HepG2 (cell line): ENCODE measurements around the gene KREMEN1. TPM values are rescaled to one million over a fixed set of nuclear protein-coding genes. Genes with fewer than 3 reads are reported as not detected.

Source experiments
- ATAC-seq: fragments of 200-7000 bp; cut with Tn5 transposase; 3 replicates; pipeline ENCODE4 v1.9.1; 2020; ENCODE audit warnings: mild to moderate bottlenecking, moderate library complexity
- BruUV-seq: library from RNA; stranded (reverse); fragments of 400-500 nt; replicated peaks from 2 replicates; lab custom pipeline; 2021; lab: Mats Ljungman, UMichigan
- CTCF ChIA-PET: fragments of 300-600 bp; formaldehyde crosslinking; extraction: SDS; loops from one replicate; lab custom pipeline; 2021; ENCODE audit warnings: low total read pairs, inconsistent platforms, low intra/inter-chr PET ratio; lab: Yijun Ruan, JAX
- POLR2A ChIA-PET: fragments of 350-600 bp; sonication (Branson Sonifier 250); formaldehyde crosslinking; loops from one replicate; lab custom pipeline; 2020; ENCODE audit warnings: antibody characterized with exemption, inconsistent platforms; lab: Yijun Ruan, JAX
- DNase-seq: peaks from one replicate; pipeline ENCODE4 v3.0.0-alpha.2; 2015; ENCODE audit warnings: low spot score
- FAIRE-seq: peaks from 3 replicates; lab custom pipeline; 2011; peaks lifted over from hg19 to GRCh38; lab: Jason Lieb, UNC
- H2AFZ ChIP-seq: one replicate; pipeline ENCODE4 v1.6.1; 2011; ENCODE audit warnings: low read length, inconsistent platforms
- H3K27ac ChIP-seq: fragments of 300-600 bp; 3 replicates; pipeline ENCODE4 v1.8.0; 2011; ENCODE audit warnings: mixed run types, mild to moderate bottlenecking, mixed read lengths, low read length, inconsistent platforms; ENCODE audit not compliant: insufficient read depth; ENCODE audit errors: extremely low read length
- H3K27me3 ChIP-seq, 2 experiments: fragments of 200-600 bp in 1 of 2; 2 replicates in 1 of 2; 3 replicates in 1 of 2; pipeline versions ENCODE4 v1.6.0 to v1.8.0; 2011; ENCODE audit warnings: low read length in 2 of 2, mild to moderate bottlenecking in 2 of 2, moderate library complexity in 2 of 2, inconsistent platforms in 1 of 2; ENCODE audit not compliant: insufficient read depth in 2 of 2, control insufficient read depth in 1 of 2
- H3K36me3 ChIP-seq, 2 experiments: fragments of 200-600 bp in 1 of 2; replicated peaks in 1 of 2; 2 replicates in 1 of 2; 3 replicates in 1 of 2; pipeline versions ENCODE4 v1.5.1 to v1.8.0; 2011; ENCODE audit warnings: low read length in 2 of 2, inconsistent platforms in 1 of 2; ENCODE audit not compliant: insufficient read depth in 2 of 2, control insufficient read depth in 1 of 2
- H3K4me1 ChIP-seq: 2 replicates; pipeline ENCODE4 v1.5.1; 2012; ENCODE audit warnings: low read length, inconsistent platforms; ENCODE audit not compliant: insufficient read depth
- H3K4me2 ChIP-seq: 2 replicates; pipeline ENCODE4 v1.6.0; 2011; ENCODE audit warnings: low read depth, low read length, inconsistent platforms
- H3K4me3 ChIP-seq, 3 experiments: fragments of 200-600 bp in 1 of 3; sonication (generic), shearing (Covaris generic) in 1 of 3; replicated peaks in 1 of 3; 2 replicates each; pipeline ENCODE4 v1.5.1; 2011 to 2016; ENCODE audit warnings: low read length in 3 of 3, inconsistent platforms in 2 of 3, low read depth in 2 of 3, mild to moderate bottlenecking in 2 of 3, control low read depth in 1 of 3, mixed read lengths in 1 of 3; ENCODE audit not compliant: insufficient read depth in 1 of 3
- H3K79me2 ChIP-seq: one replicate; pipeline ENCODE4 v1.6.1; 2011; ENCODE audit warnings: low read length, inconsistent platforms; ENCODE audit not compliant: insufficient read depth
- H3K9ac ChIP-seq: 2 replicates; pipeline ENCODE4 v1.6.0; 2011; ENCODE audit warnings: mild to moderate bottlenecking, low read depth, low read length, inconsistent platforms; ENCODE audit not compliant: insufficient read depth
- H3K9me3 ChIP-seq: 2 replicates; pipeline ENCODE4 v1.5.1; 2012; ENCODE audit warnings: mild to moderate bottlenecking, low read length
- H4K20me1 ChIP-seq: 2 replicates; pipeline ENCODE4 v1.6.0; 2011; ENCODE audit warnings: inconsistent platforms, mild to moderate bottlenecking, low read length, moderate library complexity; ENCODE audit not compliant: insufficient read depth
- EEA1 ChIP-seq: sonication (generic); formaldehyde crosslinking; IDR thresholded peaks from 2 replicates; pipeline ENCODE4 v1.5.1; 2020; ENCODE audit warnings: mild to moderate bottlenecking, missing genetic modification reagents, borderline replicate concordance
- FOXA1 ChIP-seq, 2 experiments: fragments of 450-650 bp in 1 of 2; sonication (generic) in 1 of 2; formaldehyde crosslinking in 1 of 2; IDR thresholded peaks; 2 replicates each; pipeline versions ENCODE4 v1.4.0 to v1.6.1; 2016 to 2020; ENCODE audit warnings: missing genetic modification reagents in 1 of 2
- RXRA ChIP-seq: sonication (generic); formaldehyde crosslinking; IDR thresholded peaks from 2 replicates; pipeline ENCODE4 v1.5.1; 2020; ENCODE audit warnings: missing genetic modification reagents
- SOX13 ChIP-seq, 3 experiments: fragments of 450-650 bp in 1 of 3; sonication (generic) in 1 of 3; formaldehyde crosslinking in 1 of 3; IDR thresholded peaks in 2 of 3; conservative IDR thresholded peaks in 1 of 3; 2 replicates each; pipeline versions ENCODE4 v1.5.0 to v1.6.1; 2016 to 2020; ENCODE audit warnings: antibody characterized with exemption in 1 of 3, mild to moderate bottlenecking in 1 of 3, missing compliant biosample characterization in 1 of 3, missing genetic modification reagents in 1 of 3, moderate library complexity in 1 of 3
- SP2 ChIP-seq: sonication (generic); formaldehyde crosslinking; IDR thresholded peaks from 2 replicates; pipeline ENCODE4 v1.5.1; 2020; ENCODE audit warnings: mild to moderate bottlenecking, missing genetic modification reagents
- ZFP36L1 ChIP-seq: sonication (generic); formaldehyde crosslinking; IDR thresholded peaks from 2 replicates; pipeline ENCODE4 v1.8.0; 2022; ENCODE audit warnings: mild to moderate bottlenecking, missing genetic modification reagents, moderate library complexity
- ZNF160 ChIP-seq: sonication (generic); formaldehyde crosslinking; IDR thresholded peaks from 2 replicates; pipeline ENCODE4 v1.8.0; 2022; ENCODE audit warnings: mild to moderate bottlenecking, inconsistent platforms, missing genetic modification reagents
- ZNF878 ChIP-seq: sonication (generic); formaldehyde crosslinking; IDR thresholded peaks from 2 replicates; pipeline ENCODE4 v1.8.1; 2023; ENCODE audit warnings: mild to moderate bottlenecking, missing genetic modification reagents, moderate library complexity
- WGBS: methylation state at CpG from one replicate; pipeline ENCODE4 v1.1.6; 2017; ENCODE audit warnings: low lambda C conversion rate; 5-methylcytosine and 5-hydroxymethylcytosine counted together
- in situ Hi-C: cut with HindIII; loops from 2 replicates; pipeline ENCODE4 v1.10.0; 2017; ENCODE audit warnings: low pct_unique_long_range_greater_than_20kb; ENCODE audit not compliant: extremely low pct_ligation_motif_present
- intact Hi-C: fragments of 100-400 bp; cut with micrococcal nuclease; formaldehyde crosslinking; loops from one replicate; pipeline ENCODE4 v1.10.0; 2022; ENCODE audit not compliant: unreplicated experiment
- polyA plus RNA-seq, 8 experiments: library from polyadenylated mRNA; depleted of rRNA in 3 of 8; stranded (reverse) in 7 of 8; unstranded in 1 of 8; fragments of >200 nt; fragmentation: Illumina TruSeq in 4 of 8; extraction: Trizol in 4 of 8; gene quantifications; 2 replicates each; pipeline versions ENCODE4 v1.2.1 to v1.2.3, GENCODE V29; 2011 to 2016; ENCODE audit warnings: low read depth in 4 of 8, missing spikeins in 1 of 8, mixed read lengths in 1 of 8; ENCODE audit not compliant: insufficient read depth in 1 of 8
- total RNA-seq, 5 experiments: library from RNA; depleted of rRNA; stranded (reverse); fragments of >200 nt; fragmentation: Illumina TruSeq; extraction: Trizol; gene quantifications; 2 replicates each; pipeline ENCODE4 v1.2.3, GENCODE V29; 2016; ENCODE audit warnings: low read depth in 1 of 5
- TF ChIP-seq, protein P1 (sequence below): IDR thresholded peaks from 2 replicates; pipeline ENCODE4 v1.6.1; 2012; ENCODE audit warnings: low read depth, low read length, improper control_type of control experiment
- TF ChIP-seq, protein P2 (sequence below): sonication (generic); formaldehyde crosslinking; IDR thresholded peaks from 2 replicates; pipeline ENCODE4 v1.8.0; 2022; ENCODE audit warnings: mild to moderate bottlenecking, missing genetic modification reagents; ENCODE audit not compliant: insufficient replicate concordance

KREMEN1 gene
- total and polyA plus RNA-seq, 2 of the 13 experiments (the other 11 are each of a cell fraction or from before 2014, with no cell fraction given), result 9.8 to 13.8 TPM

DNA sequence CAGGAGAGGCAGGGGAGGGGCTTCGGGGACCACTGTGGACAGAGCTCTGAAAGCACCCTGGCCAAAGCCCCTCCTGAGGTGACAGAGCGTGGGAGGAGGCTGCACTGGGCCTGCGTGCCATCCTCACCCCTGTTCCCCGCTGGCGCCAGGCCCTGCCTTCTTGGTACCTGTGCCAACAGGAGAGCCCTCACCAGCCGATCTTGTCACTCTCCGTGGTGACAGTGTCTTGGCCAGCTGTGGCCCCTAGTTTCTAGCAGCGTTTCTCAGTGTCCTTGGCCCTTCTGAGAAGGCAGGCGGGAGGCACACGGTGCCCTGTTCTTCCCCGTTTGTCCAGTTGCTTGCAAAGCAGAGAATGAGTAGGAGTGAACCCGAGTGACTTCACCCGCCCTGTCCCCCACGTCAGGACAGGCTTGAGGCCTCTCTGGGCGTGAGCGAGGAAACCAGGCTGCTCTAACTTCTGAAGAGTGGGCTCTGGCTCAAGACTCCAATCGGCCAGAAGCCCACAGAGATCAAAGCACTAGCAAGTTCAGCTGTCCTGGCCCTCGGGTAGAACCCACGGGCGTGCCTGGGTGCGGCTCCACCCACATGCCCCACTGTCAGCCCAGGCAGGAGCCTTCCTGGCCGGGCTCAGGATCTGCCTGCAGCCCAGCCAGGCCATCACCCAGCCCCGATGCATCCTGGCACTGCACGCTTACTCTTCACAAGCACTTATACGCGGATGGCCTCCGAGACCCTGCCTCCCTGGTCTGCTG is 72.7 kb downstream of the KREMEN1 start:
- H4K20me1 ChIP-seq, result no peaks in the 10 kb centered on the region
- peak; percentile 21; the same call in 2 of the 3 replicates for ATAC-seq
- H3K9ac ChIP-seq, result no peak overlapping the region
- FAIRE-seq, result no peak
- H3K27me3 ChIP-seq, result no peaks in the 10 kb centered on the region
- in situ Hi-C loops, result no loop called here
- TF ChIP-seq ZNF160 (CRISPR knock-in tag) (no peak), ZNF878 (CRISPR knock-in tag) (no peak), ZFP36L1 (CRISPR knock-in tag) (no peak)
- TF ChIP-seq, protein P1, sequence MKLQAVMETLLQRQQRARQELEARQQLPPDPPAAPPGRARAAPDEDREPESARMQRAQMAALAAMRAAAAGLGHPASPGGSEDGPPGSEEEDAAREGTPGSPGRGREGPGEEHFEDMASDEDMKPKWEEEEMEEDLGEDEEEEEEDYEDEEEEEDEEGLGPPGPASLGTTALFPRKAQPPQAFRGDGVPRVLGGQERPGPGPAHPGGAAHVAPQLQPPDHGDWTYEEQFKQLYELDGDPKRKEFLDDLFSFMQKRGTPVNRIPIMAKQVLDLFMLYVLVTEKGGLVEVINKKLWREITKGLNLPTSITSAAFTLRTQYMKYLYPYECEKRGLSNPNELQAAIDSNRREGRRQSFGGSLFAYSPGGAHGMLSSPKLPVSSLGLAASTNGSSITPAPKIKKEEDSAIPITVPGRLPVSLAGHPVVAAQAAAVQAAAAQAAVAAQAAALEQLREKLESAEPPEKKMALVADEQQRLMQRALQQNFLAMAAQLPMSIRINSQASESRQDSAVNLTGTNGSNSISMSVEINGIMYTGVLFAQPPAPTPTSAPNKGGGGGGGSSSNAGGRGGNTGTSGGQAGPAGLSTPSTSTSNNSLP, result no peak
- no peaks in the 10 kb centered on the region for H3K9me3 ChIP-seq
- H3K4me2 ChIP-seq, result no peak overlapping the region
- no peaks in the 10 kb centered on the region for H3K79me2 ChIP-seq
- H3K4me3 ChIP-seq, result no peak overlapping the region
- intact Hi-C loops, result no loop called here
- ChIA-PET CTCF (no interaction called here), POLR2A (no interaction called here)
- peaks cover 0 to 10% of the 10 kb centered on the region in 2 experiments; a peak in 2 of 5 replicates for H3K36me3 ChIP-seq
- BruUV-seq, result no TSS peak
- 84% methylated on average over 22 of the region's 27 CpGs for WGBS
- H3K4me1 ChIP-seq, result peaks cover 36% of the 10 kb centered on the region
- DNase-seq, result no peak
- no peak overlapping the region for H3K27ac ChIP-seq
- H2AFZ ChIP-seq, result no peak overlapping the region

DNA sequence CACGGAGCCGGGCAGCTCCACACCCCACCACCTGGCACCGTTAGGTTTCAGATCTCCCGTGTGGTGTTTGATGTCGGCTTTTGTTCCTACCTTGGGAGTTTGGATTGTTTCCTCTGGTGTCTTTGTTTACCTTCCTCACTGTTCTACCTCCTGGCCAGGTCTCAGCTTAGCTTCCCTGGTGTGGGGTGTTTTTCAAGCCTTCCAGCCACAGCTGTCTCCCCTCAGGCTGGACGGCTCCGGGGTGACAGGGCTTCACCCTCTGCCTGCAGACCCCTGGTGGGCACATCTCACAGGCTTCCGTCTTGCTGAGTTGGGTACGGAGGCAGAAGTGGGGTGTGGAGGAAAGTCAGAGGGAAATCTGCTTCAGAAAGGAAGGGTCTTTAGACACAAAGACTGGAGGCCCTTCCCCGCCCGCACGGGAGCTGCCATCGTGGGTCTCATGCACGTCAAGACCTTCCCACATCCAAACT is 73.3 kb downstream of the KREMEN1 start:
- in situ Hi-C loops (no loop called here), intact Hi-C loops (no loop called here)
- peaks cover 34% of the 10 kb centered on the region for H3K4me1 ChIP-seq
- BruUV-seq, result no TSS peak
- no peak overlapping the region for H3K4me3 ChIP-seq
- no peaks in the 10 kb centered on the region for H4K20me1 ChIP-seq
- TF ChIP-seq, protein P2, sequence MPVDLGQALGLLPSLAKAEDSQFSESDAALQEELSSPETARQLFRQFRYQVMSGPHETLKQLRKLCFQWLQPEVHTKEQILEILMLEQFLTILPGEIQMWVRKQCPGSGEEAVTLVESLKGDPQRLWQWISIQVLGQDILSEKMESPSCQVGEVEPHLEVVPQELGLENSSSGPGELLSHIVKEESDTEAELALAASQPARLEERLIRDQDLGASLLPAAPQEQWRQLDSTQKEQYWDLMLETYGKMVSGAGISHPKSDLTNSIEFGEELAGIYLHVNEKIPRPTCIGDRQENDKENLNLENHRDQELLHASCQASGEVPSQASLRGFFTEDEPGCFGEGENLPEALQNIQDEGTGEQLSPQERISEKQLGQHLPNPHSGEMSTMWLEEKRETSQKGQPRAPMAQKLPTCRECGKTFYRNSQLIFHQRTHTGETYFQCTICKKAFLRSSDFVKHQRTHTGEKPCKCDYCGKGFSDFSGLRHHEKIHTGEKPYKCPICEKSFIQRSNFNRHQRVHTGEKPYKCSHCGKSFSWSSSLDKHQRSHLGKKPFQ (CRISPR knock-in tag), result no peak
- TF ChIP-seq SOX13 (IDR thresholded peaks at IDR 0.05), result no peak
- peak in 1 of 2 experiments; percentile 15; a peak in 1 of 4 replicates for TF ChIP-seq SOX13 (CRISPR knock-in tag; conservative IDR thresholded peaks at IDR 0.05 in 1 of 2, IDR thresholded peaks at IDR 0.05 in 1 of 2)
- TF ChIP-seq EEA1 (CRISPR knock-in tag), result no peak
- TF ChIP-seq FOXA1 (IDR thresholded peaks at IDR 0.05), result no peak
- 0 out of 2 replicates have a peak, but pooled peaks have one; percentile 27 for TF ChIP-seq FOXA1 (CRISPR knock-in tag; IDR thresholded peaks at IDR 0.05)
- 0 out of 2 replicates have a peak, but pooled peaks have one; percentile 39 for TF ChIP-seq RXRA (CRISPR knock-in tag)
- TF ChIP-seq SP2, result no peak
- FAIRE-seq, result no peak
- no peak for DNase-seq
- ChIA-PET CTCF (no interaction called here), POLR2A (no interaction called here)
- H3K79me2 ChIP-seq, result no peaks in the 10 kb centered on the region
- H2AFZ ChIP-seq, result no peak overlapping the region
- H3K36me3 ChIP-seq, result peaks cover 0 to 10% of the 10 kb centered on the region in 2 experiments; a peak in 2 of 5 replicates
- no peak overlapping the region for H3K27ac ChIP-seq
- WGBS, result 70% methylated on average over 14 of the region's 14 CpGs
- no peak overlapping the region for H3K9ac ChIP-seq
- H3K27me3 ChIP-seq, result no peaks in the 10 kb centered on the region
- ATAC-seq, result no peak
- H3K4me2 ChIP-seq, result no peak overlapping the region
- no peaks in the 10 kb centered on the region for H3K9me3 ChIP-seq
